GM19035 (cell line): ENCODE results near the gene BAIAP2L1.

Experiments used
- ATAC-seq: cut with Tn5 transposase; IDR thresholded peaks from one replicate; pipeline ENCODE4 v1.9.1; 2021; ENCODE audit not compliant: unreplicated experiment

The BAIAP2L1 gene

GRCh38 chr7:98360221-98361130 lies 40.4 kb downstream of the BAIAP2L1 start:
- ATAC-seq = no peak

GRCh38 chr7:98359395-98359794 lies 41.5 kb downstream of the BAIAP2L1 start:
- ATAC-seq = no peak

- no peak for ATAC-seq
These were observed 42.2 kb downstream of the BAIAP2L1 start for GRCh38 chr7:98358706-98359105.

GRCh38 chr7:98357751-98358161 lies 43.1 kb downstream of the BAIAP2L1 start:
- ATAC-seq = no peak

- no peak for ATAC-seq
These were observed 45.7 kb downstream of the BAIAP2L1 start for GRCh38 chr7:98355250-98355538.

DNA sequence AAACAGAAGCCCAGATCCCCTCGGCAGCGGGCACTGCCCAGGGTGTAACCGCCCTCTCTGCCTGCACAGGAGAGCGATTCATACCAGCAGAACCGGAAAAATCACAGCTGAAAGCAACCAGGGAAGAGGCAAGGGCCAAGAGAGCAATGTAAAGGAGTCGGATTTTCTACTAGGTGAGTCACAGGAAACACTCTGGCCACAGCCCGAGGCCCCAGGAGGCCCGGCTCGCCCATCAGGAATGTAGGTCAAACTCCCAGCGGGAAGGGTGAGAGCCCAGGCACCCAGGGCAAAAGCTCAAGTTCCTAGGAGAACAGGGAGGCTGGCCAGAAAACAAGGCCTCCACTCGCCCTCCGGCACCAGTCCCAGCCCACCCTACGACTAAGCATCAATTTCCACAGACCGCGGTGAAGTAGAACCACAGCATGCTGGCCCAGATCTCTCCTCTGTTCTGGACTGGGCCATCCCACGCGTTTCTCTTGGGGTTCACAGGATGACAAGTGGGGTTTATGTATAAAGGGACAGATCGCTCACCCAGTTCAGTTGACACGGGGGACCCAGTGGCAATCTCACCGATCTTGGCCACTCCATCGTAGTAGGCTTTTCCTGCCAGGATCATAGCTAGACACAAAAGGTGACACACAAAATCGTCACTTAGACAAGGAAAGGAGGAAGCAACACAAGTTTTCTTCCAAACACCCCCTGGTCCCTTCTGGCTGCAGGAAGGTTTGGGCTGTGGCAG lies 46.2 kb downstream of the BAIAP2L1 start:
- ATAC-seq = no peak

DNA sequence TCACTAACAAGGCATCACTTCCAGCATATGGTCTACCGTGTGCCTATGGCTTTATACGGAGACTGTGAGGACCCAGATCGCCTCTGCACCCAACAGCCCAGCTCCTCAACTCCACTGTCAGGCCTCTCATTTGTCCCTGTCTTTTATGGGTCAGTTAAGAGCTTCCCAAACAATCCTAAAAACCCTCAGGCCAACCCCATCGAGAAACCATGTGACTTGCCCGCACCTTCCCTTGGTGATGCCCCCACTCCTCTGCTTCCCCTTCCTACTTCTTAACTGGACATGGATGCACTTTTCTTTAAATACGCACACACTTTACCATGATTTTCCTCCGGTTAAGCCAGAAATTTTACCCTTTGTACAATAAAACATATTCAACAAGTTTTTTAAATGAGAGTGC lies 46.8 kb downstream of the BAIAP2L1 start:
- no peak for ATAC-seq

DNA sequence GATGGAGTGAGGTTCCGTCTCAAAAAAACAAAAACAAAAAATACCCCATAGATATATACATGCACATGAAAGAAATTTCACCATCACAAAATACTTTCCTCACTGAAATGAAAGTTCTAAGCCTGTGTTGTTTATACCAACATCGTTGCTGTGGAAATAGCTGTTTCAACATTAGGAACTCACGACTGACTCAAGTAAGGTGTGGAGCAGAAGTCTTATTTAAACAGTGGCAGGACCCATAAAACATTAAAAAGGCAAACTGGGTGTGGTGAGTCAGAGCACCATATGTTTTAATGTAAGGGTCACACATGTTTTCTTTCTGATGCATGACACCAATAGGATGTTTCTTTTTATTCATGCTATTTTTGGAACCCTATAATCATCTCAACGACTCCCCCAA lies 48.3 kb downstream of the BAIAP2L1 start:
- ATAC-seq = no peak

- ATAC-seq = no peak
These were observed 49.8 kb downstream of the BAIAP2L1 start for GRCh38 chr7:98351136-98351535.

DNA sequence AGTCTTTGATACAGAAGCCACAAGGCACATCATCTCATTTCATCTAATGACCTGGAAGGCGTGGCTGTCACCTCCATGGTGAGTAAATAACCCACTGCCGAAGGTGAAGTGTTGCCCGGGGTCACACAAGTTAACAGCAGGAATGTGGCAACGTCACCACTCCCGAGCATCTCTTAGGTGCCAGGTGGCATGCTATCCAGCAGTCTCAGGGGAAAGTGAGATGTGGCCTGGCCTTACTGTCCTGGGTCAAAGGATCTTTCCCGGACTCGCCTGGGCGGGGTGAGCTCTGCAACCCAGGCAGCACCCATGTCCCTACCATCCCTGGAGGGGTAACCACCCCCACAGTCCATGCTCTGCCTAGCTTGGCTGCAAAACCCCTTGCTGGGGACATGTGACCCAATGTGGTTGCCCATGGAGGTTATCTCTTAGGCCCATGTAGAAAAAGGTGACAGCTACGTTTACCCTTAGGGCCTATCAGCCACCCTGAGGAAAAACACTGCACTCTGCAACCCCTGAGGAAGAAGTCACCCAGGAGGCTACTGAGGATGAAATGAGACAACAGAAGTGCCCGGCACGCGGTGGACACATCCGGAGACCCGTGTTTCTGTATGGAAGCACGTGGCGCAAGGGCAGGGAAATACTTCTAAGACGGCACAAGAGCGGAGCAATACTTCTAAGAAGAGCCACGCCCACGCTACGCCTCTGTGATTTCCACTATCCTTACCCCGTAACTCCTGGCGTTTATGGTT lies 52.0 kb downstream of the BAIAP2L1 start:
- ATAC-seq = no peak

DNA sequence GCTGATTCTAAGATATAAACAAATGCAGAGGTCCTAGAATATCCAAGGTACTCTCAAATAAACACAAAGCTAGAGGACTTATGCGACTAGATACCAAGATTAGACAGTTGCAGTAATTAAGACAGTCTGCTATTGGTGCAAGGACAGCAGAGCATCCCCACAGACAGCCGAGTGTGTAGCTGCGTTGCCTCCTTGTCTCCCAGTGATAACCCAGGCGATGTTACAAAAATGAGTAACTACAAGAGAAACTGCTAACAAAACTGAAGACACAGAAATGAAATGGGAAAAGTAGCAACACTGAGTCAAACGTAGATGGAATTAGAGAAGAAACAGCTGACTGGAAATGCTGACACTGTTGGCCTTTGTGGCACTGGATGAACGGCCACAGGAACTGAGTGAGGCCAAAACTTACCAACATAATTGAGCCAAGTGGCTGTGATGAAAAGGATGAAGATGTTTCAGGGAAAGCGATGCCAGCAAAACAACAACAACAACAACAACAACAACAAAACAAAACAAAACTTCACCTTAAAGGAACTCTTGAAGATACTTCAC lies 54.3 kb downstream of the BAIAP2L1 start:
- no peak for ATAC-seq

- ATAC-seq = no peak
These were observed 59.8 kb downstream of the BAIAP2L1 start for GRCh38 chr7:98341106-98341505.

- ATAC-seq = no peak
These were observed 61.8 kb downstream of the BAIAP2L1 start for GRCh38 chr7:98339043-98339442.

DNA sequence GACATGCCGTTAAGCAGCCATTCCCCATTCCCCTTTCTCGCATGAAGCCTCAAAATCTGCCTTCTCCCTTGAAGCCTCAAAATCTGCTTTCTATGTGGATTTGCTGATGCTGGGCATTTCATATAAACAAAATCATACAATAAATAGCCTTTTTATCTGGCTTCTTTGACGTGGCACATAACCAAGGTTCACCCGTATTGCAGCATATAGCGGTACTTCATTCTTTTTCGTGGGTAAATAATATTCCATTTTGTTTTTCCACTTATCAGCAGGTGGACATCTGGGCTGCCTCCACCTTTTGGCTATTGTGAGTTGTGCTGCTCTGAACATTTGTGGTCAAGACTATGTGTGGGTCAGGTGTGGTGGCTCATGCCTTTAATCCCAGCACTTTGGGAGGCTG lies 62.4 kb downstream of the BAIAP2L1 start:
- no peak for ATAC-seq

DNA sequence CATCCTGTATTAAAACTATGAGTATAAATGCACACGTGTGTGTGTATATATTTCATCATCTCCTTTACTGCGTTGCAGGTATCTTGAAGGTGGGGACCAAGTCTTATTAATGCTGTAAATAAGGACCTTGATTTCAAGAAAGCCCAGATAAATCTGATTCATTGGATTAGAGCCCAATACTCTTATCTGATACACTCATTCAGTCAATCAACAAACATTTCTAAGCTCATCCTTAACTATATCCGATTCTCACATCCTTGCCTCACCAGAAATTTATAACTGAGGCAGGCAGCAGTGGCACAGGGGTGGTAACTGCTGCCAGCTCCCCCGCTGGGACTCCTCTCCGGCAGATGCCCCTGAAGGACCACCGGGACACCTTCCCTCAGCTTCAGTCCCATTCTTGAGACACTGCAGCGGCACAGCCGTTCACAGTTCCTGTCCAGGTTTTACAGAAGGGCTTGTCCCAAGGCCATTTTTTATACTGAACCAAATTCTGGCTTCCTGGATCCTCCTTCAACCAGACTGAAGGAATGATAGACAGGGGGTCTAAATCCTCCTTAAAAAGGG lies 65.4 kb downstream of the BAIAP2L1 start:
- no peak for ATAC-seq

GRCh38 chr7:98334081-98334480 lies 66.8 kb downstream of the BAIAP2L1 start:
- no peak for ATAC-seq

GRCh38 chr7:98330926-98331529 lies 69.9 kb downstream of the BAIAP2L1 start:
- ATAC-seq = no peak

- ATAC-seq = no peak
These were observed 71.0 kb downstream of the BAIAP2L1 start for GRCh38 chr7:98329791-98330373.

DNA sequence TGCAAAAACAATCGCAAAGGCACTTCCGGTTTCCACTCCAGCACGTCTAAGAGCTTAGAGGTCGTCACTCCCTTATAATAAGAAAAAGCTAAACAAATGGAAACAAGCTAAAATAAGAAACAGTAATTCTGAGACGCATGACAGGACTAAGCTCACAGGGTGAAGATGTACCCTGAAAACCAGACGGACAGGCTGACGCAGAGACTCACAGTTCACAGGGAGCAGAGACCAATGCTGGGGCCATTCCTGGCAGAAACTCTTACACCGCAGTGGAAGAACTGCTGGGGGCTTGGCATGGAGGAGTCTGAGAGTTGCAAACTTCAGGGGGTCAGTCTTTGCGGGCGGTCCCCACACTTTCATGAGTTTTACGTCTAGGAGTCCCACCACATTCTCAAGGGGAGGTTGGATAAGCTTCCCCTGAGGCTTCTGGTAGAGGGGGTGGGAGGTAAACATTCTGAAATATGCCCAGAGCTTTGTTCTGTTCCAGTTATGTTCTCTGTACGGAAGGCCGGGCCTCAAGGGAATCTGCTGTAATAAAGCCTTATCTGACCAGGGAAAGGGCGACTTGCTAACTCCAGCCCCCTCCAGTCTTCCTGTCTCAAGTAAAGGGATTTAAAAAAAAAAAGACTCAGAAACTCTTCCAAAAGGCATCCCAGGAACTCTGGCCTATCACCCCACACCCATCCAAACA lies 71.6 kb downstream of the BAIAP2L1 start:
- no peak for ATAC-seq

DNA sequence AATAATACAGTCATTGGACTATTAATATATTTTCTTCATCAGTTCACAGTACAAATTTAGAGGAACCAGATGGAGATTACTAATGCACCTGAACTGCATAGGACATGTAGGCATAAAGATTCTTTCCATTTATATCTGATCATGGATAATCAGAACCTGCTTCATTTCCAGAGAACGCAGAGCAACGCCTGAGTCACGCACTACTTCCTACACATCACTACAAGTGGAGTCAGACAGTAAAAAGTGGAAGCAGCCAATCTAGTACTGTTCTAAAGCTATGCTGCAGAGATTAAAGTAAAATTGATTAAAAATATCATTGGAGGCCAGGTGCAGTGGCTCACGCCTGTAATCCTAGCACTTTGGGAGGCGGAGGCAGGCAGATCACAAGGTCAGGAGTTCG lies 76.1 kb downstream of the BAIAP2L1 start:
- ATAC-seq = no peak
